GM18870 (cell line): ENCODE data around the gene SIGLEC5.
"Not testable (repeated sequence)": the region's sequence is repeated elsewhere in the genome, so short reads cannot be mapped to it uniquely, and the experiment has no call there.

Source experiments
- ATAC-seq: cut with Tn5 transposase; IDR thresholded peaks from one replicate; pipeline ENCODE4 v1.9.1; 2021; ENCODE audit warnings: moderate library complexity; ENCODE audit not compliant: unreplicated experiment

Gene SIGLEC5, protein sequence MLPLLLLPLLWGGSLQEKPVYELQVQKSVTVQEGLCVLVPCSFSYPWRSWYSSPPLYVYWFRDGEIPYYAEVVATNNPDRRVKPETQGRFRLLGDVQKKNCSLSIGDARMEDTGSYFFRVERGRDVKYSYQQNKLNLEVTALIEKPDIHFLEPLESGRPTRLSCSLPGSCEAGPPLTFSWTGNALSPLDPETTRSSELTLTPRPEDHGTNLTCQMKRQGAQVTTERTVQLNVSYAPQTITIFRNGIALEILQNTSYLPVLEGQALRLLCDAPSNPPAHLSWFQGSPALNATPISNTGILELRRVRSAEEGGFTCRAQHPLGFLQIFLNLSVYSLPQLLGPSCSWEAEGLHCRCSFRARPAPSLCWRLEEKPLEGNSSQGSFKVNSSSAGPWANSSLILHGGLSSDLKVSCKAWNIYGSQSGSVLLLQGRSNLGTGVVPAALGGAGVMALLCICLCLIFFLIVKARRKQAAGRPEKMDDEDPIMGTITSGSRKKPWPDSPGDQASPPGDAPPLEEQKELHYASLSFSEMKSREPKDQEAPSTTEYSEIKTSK

DNA sequence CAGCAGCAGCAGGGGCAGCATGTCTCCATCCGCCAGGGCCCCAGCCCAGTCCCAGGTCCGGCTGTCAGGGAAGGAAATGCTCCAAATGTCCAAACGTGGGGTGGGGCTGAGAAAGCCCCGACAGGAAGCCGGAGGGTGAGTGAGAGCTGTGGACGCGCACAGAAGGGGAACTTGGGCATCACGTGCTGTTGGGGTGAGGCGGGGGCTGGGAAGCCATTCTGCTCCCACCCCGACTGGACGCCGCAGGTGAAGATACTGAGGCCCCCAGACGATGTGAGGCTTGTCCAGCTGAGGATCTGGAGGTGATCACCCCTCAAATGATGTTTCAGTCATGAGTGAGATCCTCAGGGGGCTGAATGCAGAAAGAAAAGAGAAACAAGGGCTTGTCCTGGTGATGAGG, at the start of gene SIGLEC5:
Gene SIGLEC5, minus strand, starts transcription at position 87 of the 400 bp plus-strand sequence. Its CDS starts 66 bp downstream, at position 21.
- ATAC-seq: not testable (repeated sequence)

DNA sequence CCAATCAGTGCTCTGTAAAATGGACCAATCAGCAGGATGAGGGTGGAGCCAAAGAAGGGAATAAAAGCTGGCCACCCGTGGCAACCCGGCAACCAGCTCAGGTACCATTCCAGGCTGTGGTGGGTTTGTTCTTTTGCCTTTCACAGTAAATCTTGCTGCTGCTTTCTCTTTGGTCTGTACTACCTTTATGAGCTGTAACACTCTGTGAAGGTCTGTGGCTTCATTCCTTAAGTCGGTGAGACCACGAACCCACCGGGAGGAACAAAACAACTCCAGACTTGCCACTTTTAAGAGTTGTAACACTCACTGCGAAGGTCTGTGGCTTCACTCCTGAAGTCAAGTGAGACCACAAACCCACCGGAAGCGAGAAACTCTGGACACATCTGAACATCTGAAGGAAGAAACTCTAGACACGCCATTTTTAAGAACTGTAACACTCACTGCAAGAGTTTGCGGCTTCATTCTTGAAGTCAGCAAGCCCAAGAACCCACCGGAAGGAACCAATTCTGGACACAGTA, 46.4 kb upstream of the SIGLEC5 start:
- no peak for ATAC-seq

DNA sequence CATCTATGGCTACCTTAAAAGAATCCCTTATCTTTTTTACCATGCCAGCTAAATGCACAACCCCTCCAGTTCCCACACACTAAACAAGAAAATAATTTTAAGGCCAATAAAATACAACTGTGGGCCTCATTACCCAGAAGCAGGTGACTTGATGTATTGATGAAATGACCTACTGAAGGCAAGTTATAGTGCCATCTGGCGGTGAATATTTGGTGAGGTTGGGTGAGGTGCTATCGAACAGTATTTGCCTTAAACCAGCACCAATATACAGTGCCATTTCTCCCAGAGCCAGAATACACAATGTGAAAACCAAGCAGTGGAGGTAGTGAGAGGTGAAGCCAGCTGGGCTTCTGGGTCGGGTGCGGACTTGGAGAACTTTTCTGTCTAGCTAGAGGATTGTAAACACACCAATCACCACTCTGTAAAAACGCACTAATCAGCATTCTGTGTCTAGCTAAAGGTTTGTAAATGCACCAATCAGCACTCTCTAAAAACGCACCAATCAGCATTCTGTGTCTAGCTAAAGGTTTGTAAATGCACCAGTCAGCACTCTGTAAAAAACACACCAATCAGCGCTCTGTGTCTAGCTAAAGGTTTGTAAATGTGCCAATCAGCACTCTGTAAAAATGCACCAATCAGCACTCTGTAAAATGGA, 45.8 kb upstream of the SIGLEC5 start:
- not testable (repeated sequence) for ATAC-seq

DNA sequence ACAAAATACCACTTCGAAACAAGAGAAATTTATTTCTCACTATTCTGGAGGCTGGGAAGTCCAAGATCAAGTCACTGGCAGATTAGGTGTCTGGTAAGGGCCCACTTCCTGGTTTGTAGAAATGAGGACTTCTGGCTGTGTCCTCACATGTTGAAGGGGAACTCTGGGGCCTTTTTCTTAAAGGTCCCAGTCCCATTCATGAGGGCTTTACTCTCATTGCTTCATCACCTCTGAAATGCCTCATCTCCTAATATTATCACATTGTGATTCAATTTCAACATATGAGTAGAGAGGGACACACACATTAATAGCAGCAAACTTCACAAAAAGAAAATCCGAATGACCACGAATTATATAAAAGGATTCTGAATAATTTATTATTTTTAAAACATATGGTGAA, 38.0 kb upstream of the SIGLEC5 start:
- no peak for ATAC-seq

DNA sequence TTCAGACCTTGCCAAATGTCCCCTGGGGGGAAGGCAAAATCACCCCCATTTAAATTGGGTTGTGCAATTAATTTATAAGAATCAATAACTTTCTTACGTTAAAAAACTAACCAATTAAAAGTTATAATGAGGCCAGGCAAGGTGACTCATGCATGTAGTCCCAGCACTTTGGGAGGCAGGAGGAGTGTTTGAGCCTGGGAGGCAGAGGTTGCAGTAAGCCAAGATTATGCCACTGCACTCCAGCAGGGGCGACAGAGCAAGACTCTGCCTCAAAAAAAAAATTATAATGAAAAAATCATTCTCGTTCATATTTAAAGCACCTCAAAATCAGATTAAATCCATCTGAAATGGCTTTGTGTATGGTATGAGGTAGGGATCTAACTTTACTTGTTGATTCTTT, 34.8 kb upstream of the SIGLEC5 start:
- no peak for ATAC-seq

DNA sequence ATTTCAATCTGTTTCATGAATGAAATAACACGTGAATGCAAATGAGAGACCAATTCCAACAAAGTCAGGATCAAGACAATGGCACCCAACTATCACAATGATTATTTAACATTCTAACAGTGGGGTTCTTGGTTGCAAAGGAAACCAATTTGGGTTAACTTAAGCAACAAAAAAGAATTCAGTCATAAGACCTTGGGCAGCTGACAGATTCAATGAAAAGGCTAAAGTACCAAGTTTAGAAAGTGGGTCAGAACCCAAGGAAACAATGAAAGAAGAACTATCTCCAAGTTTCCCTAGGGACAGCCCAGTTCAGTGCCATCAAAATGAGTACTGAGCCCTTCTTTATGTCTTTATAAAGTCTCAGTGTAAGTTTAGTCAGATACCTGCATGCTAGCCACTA, 33.9 kb upstream of the SIGLEC5 start:
- no peak for ATAC-seq

DNA sequence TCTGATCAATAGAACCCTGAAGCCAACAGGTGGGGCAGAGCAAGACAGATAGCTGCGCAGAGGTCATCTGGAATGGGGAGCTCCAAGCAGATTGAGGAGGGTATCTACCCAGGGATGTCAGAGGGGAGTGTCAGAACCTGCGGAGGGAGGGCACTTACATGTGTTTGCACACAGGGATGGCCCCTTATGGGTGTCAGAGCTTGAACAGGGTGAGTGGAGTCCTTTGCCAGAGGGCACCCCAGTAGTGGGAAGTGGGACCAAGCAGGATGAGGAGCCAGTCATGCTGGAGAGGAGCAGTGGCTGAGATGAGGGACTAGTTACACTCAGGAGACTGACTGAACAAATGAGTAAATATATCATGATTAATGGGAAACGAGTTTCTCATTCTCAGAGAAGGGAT, 33.4 kb upstream of the SIGLEC5 start:
- no peak for ATAC-seq

DNA sequence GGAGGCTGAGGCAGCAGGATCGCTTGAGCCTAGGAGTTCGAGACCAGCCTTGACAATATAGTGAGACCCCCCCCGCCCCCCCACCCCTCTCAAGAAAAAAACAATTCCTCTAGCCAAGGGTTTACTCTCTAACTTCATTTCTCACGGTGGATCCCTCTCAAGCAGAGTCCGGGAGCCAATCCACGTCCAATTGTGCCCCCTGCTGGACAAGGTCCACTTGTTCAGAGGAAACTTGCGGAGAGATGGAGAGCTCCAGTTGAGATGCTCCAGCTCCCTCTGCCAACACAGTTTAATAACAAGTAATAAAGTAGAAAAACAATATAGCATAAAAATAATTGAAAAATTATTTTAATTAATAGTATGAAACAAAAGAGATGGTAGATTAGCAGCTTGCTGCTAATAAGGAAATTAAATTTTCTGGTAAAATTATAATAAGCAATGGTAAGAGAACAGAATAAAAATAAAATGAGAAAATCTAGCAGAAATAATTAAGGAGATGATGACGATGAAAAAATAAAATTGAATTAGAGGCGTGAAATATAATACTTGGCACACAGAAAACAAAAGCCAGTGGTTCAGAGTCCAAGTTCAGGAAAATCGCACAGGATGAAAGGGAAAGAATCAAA, 30.9 kb upstream of the SIGLEC5 start:
- no peak for ATAC-seq

DNA sequence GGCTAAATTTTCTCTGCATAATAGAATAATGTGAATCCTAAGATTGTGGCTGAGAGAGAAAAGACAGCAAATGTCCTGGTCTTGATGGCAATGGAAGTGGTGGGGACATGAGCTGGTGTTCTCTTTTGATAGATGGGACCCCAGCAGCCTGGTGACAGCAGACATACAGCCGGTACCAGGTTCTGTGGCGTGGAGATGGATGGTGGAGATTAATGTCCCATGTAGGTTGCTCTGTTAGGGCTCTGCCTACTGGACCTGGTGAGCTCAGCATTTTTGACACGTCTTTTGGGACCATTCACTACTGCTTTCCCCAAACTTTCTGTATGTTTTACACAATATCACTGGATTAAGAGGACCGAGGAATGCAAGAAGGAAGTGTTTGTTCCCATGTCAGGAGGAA, 24.6 kb upstream of the SIGLEC5 start:
- ATAC-seq: no peak

DNA sequence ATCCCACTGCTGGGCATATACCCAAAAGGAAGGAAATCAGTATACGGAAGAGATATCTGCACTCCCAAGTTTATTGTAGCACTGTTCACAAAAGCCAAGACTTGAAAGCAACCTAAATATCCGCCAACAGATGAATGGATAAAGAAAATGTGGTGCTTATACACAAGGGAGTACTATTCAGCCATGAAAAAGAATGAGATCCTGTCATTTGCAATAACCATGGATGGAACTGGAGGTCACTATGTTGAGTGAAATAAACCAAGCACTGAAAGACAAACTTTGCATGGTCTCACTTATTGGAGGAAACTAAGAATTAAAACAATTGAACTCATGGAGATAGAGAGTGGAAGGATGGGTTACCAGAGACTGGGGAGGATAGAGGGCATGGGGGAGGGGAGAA, 23.0 kb upstream of the SIGLEC5 start:
- ATAC-seq: no peak

DNA sequence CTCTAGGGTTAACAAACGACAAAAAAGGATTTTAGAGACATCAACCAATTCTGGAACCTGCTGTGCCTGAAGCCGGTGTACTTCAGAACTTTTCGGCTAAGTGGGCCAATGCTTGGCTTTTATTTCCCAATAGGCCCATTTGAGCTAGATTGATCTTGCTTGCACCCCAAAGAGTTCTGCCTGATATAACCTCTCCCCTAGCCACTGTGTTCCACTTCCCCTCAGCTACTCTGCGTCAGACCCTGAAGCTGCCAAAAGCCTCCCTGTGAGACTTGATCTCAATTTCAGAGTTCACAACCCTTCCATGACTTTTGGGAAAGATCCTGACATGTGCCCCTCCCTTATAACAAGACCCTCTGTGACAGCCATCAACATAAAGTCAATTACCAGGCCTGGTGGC, 22.1 kb upstream of the SIGLEC5 start:
- no peak for ATAC-seq

DNA sequence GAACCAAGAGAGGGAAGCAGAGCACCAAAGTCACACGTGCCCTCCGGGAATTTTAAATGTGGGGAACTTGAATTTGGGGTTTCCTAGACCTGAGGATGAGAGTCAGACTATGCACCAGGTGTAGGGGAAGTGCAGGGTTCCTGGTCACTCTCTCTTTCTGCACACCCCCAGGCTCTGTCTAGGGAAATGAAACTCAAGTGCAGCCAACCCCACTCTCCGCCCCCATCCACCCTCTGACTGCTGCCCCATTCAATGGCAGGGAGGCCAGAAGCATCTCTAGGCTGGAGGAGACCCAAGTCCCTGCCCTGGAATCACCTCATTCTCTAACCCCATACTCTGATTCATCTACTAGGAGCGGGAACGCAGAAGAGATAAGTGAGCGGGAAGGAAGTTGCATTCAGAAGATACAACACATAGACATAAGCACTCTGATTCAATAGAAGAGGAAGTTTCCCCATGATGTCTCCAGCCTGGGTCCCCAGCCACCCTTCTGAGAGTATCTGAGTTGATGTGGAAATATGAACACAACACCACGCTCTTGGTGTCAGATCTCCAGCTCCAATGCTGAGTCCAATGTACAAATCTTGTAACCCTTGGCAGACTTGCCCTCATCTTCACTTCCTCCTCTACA, 21.1 kb upstream of the SIGLEC5 start:
- no peak for ATAC-seq

DNA sequence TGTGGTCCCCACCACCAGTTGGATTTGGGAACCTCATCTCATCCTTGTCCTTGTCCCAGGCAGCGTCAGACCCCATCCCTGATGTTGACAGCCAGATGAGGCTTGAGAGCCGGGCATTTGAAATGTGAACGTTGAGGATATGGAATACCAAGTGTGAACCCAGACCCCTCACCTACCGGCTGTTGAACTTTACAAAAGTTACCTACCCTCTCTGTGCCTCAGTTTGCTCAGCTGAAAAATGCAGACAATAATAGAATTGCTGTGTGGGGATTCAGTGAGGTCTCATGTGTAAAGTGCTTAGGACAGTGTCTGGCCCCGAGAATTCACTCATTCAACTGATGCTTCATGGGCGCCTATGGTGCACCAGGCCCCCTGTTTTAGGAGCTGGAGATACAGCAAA, 17.1 kb upstream of the SIGLEC5 start:
- no peak for ATAC-seq

DNA sequence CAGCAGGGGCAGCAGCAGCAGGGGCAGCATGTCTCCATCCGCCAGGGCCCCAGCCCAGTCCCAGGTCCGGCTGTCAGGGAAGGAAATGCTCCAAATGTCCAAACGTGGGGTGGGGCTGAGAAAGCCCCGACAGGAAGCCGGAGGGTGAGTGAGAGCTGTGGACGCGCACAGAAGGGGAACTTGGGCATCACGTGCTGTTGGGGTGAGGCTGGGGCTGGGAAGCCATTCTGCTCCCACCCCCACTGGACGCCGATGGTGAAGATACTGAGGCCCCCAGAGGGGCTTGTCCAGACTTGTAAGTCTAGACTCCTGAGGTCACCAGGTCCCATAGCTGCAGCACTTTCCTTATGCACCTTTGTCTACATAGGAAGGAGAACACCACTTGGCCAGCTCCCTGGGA, 16.5 kb upstream of the SIGLEC5 start, which contains the start of gene SIGLEC14:
Gene SIGLEC14, minus strand, starts transcription at position 96 of the 400 bp plus-strand sequence. Its CDS starts 66 bp downstream, at position 30.
- not testable (repeated sequence) for ATAC-seq

DNA sequence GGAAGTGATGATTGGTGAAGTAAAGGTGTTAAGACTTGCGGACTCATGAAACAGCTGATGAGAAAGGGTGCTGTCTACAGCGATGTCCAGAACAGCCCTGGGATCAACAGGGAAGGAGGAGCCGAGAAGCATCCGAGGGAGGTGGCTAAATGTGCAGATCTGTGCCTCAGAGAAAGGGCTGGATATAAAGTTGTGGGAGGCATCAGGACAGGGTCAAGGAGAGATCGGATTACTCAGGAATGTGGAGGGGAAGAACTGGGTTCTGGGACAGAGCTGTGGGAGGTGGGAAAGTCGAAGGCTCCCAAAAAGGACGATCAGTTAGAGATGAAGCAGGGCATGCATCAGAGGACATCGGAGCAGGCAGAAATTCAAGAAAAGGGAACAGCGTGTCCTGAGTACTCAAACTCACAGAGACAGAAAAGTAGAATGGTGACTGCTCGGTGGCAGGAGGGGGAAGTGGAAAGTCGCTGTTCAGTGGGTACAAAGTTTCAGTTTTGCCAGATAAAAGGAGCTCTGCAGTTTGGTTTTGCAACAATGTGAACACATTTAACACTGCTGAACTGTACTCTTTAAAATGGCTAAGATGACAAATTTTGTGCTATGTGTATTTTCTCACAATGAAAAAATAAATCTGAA, 14.6 kb upstream of the SIGLEC5 start:
- ATAC-seq: no peak

DNA sequence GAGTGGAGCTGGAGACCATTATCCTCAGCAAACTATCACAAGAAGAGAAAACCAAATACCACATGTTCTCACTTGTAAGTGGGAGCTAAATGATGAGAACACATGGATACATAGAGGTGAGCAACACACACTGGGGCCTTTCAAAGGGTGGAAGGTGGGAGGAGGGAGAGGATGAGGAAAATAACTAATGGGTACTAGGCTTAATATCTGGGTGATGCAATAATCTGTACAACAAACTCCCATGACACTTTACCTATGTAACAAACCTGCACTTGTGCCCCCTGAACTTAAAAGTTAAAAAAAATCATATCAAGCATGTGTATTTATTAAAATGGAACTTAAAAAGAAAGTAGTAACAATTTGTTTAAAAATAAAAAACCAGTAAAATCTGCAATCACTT, 11.4 kb upstream of the SIGLEC5 start:
- ATAC-seq: no peak

DNA sequence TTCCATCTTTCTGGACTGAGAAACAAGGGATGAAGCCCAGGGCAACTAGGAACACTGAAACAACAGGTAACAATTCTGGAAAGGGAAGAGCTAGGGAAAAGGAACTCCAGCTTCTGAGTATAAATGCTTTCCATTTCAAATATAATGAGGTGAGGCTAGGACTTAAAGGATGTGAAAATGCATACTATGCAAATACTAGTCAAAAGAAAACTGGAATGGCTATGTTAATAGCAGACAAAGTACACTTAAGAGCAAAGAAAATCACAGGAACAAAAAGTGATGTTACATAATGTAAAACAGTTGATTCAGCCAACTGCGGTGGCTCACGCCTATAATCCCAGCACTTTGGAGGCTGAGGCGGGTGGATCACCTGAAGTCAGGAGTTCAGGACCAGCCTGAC, 10.2 kb upstream of the SIGLEC5 start:
- ATAC-seq: no peak

DNA sequence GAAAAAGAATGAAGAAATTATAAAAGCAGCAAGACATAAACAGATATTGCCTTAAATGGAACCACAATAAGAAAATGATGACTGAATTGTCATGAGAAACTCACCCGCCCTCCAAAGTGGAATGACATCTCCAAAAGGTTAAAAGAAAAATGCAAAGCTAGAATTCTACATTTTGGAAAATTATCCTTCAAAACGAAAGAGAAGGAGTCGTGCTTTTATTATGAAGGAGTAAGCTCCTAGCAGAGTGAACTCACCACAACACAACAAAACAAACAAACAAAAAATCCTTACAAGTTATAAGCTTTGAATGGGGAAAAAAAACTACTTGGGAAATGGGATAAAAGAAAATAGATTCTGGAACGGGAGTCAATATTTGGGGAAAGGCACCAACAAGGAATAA, 9.7 kb upstream of the SIGLEC5 start:
- no peak for ATAC-seq

DNA sequence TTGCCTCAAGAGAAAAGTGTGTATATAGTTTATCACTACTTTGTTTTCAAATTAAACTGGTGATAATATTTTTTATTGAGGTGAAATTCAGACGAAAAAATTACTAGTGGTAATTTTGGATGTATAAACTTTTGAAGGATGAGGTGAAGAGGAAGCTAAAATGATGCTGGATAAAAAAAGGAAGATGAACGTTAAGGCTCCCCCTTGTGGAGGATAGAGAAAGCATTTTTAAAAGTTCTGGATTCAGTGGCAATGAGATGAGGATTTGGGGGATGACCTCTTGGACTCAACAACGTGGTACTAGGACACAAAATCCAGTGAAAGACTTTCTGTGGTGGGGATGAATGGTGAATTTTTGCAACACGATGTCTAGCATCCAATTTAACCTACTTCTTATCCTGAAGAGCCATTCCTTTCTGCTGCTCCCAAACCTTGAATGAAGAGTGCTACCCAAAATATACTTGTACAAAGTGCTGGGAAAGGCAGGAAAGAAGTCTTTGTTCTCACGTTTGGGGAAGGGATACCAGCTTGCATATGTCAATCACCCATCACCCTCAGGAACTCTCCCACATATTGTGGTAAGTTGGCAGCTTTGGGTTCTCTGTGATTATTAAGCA, 7.3 kb upstream of the SIGLEC5 start:
- ATAC-seq: no peak

DNA sequence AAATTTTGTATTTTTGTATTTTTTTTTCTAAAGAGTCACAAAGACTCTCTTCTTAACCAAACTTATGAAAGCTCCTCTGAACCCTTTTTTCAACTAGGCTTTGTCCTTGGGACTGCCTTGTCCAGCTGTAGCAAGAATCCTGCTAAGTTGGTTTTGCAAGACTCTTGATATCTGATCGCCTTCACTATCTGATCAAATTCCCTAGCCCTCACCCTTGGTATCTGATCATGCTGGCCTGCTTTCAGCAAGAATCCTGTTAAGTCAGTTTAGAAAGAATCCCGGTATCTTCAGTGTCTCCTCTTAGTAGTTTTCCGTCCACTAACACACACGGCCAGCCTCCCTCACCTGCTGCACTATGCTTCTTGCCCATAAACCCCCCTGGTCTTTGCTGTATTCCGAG, 1.9 kb upstream of the SIGLEC5 start:
- ATAC-seq: no peak
